DMS153 (cell line): ENCODE measurements around the gene ABCB9.
"Not testable (repeated sequence)": the region's sequence is repeated elsewhere in the genome, so short reads cannot be mapped to it uniquely, and the experiment has no call there.

Source experiments
- DNase-seq: peaks from one replicate; lab custom pipeline; 2025; lab: John Stamatoyannopoulos, UW

The ABCB9 gene

GRCh38 chr12:122965851-122966742 lies at the start of gene ABCB9:
TSS of gene ABCB9 (minus strand) at chr12:122966463. CDS start at chr12:122960235, 6,228 bp downstream.
- peak; percentile 85 for DNase-seq

GRCh38 chr12:123014473-123014872 lies 48.2 kb upstream of the ABCB9 start:
- not testable (repeated sequence) for DNase-seq

- DNase-seq = no peak
Observed at GRCh38 chr12:123013185-123014095, 47.2 kb upstream of the ABCB9 start.

GRCh38 chr12:123011701-123012100 lies 45.4 kb upstream of the ABCB9 start:
- DNase-seq = no peak

- no peak for DNase-seq
Observed at GRCh38 chr12:123010681-123011080, 44.4 kb upstream of the ABCB9 start.

- no peak for DNase-seq
Observed at GRCh38 chr12:123010110-123010509, 43.8 kb upstream of the ABCB9 start.

- DNase-seq = no peak
Observed at GRCh38 chr12:123006977-123007376, 40.7 kb upstream of the ABCB9 start.

GRCh38 chr12:123005081-123005626 lies 38.9 kb upstream of the ABCB9 start:
- no peak for DNase-seq

- DNase-seq = no peak
Observed at GRCh38 chr12:123004287-123004686, 38.0 kb upstream of the ABCB9 start.

GRCh38 chr12:123003257-123003656 lies 37.0 kb upstream of the ABCB9 start:
- no peak for DNase-seq

- DNase-seq = no peak
Observed at GRCh38 chr12:123001464-123001863, 35.2 kb upstream of the ABCB9 start.

GRCh38 chr12:123000578-123000977 lies 34.3 kb upstream of the ABCB9 start:
- DNase-seq = no peak

- no peak for DNase-seq
Observed at GRCh38 chr12:122999986-123000420, 33.7 kb upstream of the ABCB9 start.

GRCh38 chr12:122999196-122999946 lies 33.1 kb upstream of the ABCB9 start:
- no peak for DNase-seq

GRCh38 chr12:122998316-122998715 lies 32.1 kb upstream of the ABCB9 start:
- no peak for DNase-seq

- DNase-seq = no peak
Observed at GRCh38 chr12:122997343-122998250, 31.3 kb upstream of the ABCB9 start.

- no peak for DNase-seq
Observed at GRCh38 chr12:122996621-122997342, 30.5 kb upstream of the ABCB9 start.

GRCh38 chr12:122996188-122996601 lies 29.9 kb upstream of the ABCB9 start:
- DNase-seq = no peak

- no peak for DNase-seq
Observed at GRCh38 chr12:122995503-122996187, 29.4 kb upstream of the ABCB9 start.
